Measurements from ENCODE around the gene TEN1. TPM values are rescaled to one million over a fixed set of nuclear protein-coding genes. Genes with fewer than 3 reads are reported as not detected.

The TEN1 gene
- total and polyA plus RNA-seq, 2 of the 13 experiments (the other 11 are each of a cell fraction or from before 2014, with no cell fraction given), result 18.0 to 21.3 TPM

DNA sequence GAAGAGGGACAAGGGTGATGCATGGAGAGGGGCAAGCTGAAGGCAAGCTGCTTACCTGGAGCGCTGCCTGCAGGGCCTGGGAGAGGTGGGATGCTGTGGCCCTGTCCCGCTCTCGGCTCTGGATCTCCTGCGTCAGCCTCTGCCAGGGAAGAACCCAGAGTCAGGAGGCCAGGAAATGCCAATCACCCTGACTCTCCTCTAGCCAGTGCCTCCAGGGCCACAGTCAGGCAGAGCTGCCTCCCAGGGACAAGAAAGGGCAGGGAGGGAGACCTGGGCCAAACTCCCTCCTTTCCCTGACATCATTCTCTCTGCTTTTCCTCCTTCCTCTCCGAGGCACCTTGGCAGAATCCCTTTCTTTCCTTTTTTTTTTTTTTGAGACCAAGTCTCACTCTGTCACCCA is 32.9 kb downstream of the TEN1 start:
- intact Hi-C loops (cut with micrococcal nuclease; ENCODE audit: unreplicated experiment), result no loop called here
- peak; percentile 12; the same call in 1 of the 2 replicates for TF ChIP-seq ZNF768 (CRISPR knock-in tag; IDR thresholded peaks at IDR 0.05)
- TF ChIP-seq, protein P1, sequence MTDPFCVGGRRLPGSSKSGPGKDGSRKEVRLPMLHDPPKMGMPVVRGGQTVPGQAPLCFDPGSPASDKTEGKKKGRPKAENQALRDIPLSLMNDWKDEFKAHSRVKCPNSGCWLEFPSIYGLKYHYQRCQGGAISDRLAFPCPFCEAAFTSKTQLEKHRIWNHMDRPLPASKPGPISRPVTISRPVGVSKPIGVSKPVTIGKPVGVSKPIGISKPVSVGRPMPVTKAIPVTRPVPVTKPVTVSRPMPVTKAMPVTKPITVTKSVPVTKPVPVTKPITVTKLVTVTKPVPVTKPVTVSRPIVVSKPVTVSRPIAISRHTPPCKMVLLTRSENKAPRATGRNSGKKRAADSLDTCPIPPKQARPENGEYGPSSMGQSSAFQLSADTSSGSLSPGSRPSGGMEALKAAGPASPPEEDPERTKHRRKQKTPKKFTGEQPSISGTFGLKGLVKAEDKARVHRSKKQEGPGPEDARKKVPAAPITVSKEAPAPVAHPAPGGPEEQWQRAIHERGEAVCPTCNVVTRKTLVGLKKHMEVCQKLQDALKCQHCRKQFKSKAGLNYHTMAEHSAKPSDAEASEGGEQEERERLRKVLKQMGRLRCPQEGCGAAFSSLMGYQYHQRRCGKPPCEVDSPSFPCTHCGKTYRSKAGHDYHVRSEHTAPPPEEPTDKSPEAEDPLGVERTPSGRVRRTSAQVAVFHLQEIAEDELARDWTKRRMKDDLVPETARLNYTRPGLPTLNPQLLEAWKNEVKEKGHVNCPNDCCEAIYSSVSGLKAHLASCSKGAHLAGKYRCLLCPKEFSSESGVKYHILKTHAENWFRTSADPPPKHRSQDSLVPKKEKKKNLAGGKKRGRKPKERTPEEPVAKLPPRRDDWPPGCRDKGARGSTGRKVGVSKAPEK (CRISPR knock-in tag; IDR thresholded peaks at IDR 0.05; ENCODE audit: borderline replicate concordance), result no peak
- no peaks in the 10 kb centered on the region for H3K9me3 ChIP-seq (ENCODE audit: low read length)
- H3K4me2 ChIP-seq (ENCODE audit: low read depth, low read length), result no peak overlapping the region
- H3K36me3 ChIP-seq (replicated peaks in 1 of 2; ENCODE audit: control insufficient read depth in 1 of 2, insufficient read depth in 2 of 2, low read length in 2 of 2), result peaks cover 0 to 3% of the 10 kb centered on the region in 2 experiments; a peak in 2 of 5 replicates
- CTCF ChIA-PET (ENCODE audit: low intra/inter-chr PET ratio, low total read pairs), result no interaction called here
- in situ Hi-C loops (cut with HindIII; ENCODE audit: extremely low pct_ligation_motif_present, low pct_unique_long_range_greater_than_20kb), result no loop called here
- no peak overlapping the region for H2AFZ ChIP-seq (ENCODE audit: low read length)
- H3K27me3 ChIP-seq (ENCODE audit: control insufficient read depth in 1 of 2, insufficient read depth in 2 of 2, low read length in 2 of 2), result no peaks in the 10 kb centered on the region
- H3K9ac ChIP-seq (ENCODE audit: insufficient read depth, low read depth, low read length), result no peak overlapping the region
- 85% methylated on average over 5 of the region's 5 CpGs for WGBS (ENCODE audit: low lambda C conversion rate)
- POLR2A ChIA-PET, result interaction anchor here (1.0 to 1.3 kb wide), 2 partner anchors 9 to 34 kb away, joined by 3 read pairs; no protein-coding TSS in a partner anchor
- no peak overlapping the region for H3K27ac ChIP-seq (ENCODE audit: extremely low read length, insufficient read depth, low read length)
- H3K79me2 ChIP-seq (ENCODE audit: insufficient read depth, low read length), result no peaks in the 10 kb centered on the region
- FAIRE-seq (no peak), ATAC-seq (no peak), DNase-seq (ENCODE audit: low spot score) (no peak)
- H4K20me1 ChIP-seq (ENCODE audit: insufficient read depth, low read length), result no peaks in the 10 kb centered on the region
- no TSS peak for BruUV-seq (replicated peaks)
- no peak overlapping the region for H3K4me3 ChIP-seq (replicated peaks in 1 of 3; ENCODE audit: insufficient read depth in 1 of 3, low read depth in 2 of 3, low read length in 3 of 3)
- H3K4me1 ChIP-seq (ENCODE audit: insufficient read depth, low read length), result peaks cover 5% of the 10 kb centered on the region; the same call in 1 of the 2 replicates

DNA sequence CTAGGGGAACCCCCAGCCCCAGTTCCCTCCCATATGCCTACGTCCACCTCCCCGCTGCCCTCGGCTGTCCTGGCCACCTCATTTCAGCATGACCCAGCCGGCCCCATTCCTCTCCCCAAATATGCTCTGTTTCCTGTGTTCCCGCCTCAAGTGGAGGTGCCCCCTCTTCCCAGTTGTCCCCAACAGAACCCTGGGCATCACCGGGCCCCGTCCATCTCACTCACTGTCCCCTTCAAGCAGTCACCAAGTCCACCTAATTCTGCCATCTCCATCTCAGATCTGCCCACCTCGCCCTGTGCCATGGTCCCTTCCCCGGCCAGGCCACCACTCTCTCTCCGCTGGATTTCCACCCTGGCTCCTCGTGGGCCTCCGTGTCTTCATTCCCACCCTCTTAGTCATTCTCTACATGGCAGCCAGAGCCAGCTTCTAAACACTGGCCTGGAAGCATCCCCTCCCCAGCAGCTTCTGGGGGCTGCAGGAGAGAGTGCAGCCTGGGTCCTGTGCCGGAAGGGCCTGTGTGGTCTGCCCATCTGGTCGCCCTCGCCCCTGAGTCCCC is 34.4 kb downstream of the TEN1 start:
- no peak for ATAC-seq
- TF ChIP-seq, protein P2, sequence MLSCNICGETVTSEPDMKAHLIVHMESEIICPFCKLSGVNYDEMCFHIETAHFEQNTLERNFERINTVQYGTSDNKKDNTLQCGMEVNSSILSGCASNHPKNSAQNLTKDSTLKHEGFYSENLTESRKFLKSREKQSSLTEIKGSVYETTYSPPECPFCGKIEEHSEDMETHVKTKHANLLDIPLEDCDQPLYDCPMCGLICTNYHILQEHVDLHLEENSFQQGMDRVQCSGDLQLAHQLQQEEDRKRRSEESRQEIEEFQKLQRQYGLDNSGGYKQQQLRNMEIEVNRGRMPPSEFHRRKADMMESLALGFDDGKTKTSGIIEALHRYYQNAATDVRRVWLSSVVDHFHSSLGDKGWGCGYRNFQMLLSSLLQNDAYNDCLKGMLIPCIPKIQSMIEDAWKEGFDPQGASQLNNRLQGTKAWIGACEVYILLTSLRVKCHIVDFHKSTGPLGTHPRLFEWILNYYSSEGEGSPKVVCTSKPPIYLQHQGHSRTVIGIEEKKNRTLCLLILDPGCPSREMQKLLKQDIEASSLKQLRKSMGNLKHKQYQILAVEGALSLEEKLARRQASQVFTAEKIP (CRISPR knock-in tag; IDR thresholded peaks at IDR 0.05; ENCODE audit: borderline replicate concordance), result no peak
- TF ChIP-seq ZNF737 (CRISPR knock-in tag; IDR thresholded peaks at IDR 0.05; ENCODE audit: borderline replicate concordance), result 0 out of 2 replicates have a peak, but pooled peaks have one; percentile 22
- TF ChIP-seq DNMT1 (CRISPR knock-in tag; IDR thresholded peaks at IDR 0.05), result no peak
- TF ChIP-seq, protein P3, sequence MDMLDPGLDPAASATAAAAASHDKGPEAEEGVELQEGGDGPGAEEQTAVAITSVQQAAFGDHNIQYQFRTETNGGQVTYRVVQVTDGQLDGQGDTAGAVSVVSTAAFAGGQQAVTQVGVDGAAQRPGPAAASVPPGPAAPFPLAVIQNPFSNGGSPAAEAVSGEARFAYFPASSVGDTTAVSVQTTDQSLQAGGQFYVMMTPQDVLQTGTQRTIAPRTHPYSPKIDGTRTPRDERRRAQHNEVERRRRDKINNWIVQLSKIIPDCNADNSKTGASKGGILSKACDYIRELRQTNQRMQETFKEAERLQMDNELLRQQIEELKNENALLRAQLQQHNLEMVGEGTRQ (IDR thresholded peaks at IDR 0.05; ENCODE audit: low read depth, low read length), result no peak
- TF ChIP-seq, protein P3 (CRISPR knock-in tag; IDR thresholded peaks at IDR 0.05; ENCODE audit: borderline replicate concordance), result 0 out of 2 replicates have a peak, but pooled peaks have one; percentile 11
- ChIA-PET POLR2A (interaction anchor here (0.9 to 2.0 kb wide), 9 partner anchors 10 to 108 kb away, joined by 3 to 9 read pairs (median 5); partner anchors contain the start of genes ACOX1, CDK3, FBF1 and MRPL38), CTCF (ENCODE audit: low intra/inter-chr PET ratio, low total read pairs) (interaction anchor here (1.1 to 1.9 kb wide), 3 partner anchors 44 to 266 kb away, joined by 4 to 7 read pairs (median 6); no protein-coding TSS in a partner anchor)
- peaks cover 5% of the 10 kb centered on the region; the same call in 1 of the 2 replicates for H3K4me1 ChIP-seq (ENCODE audit: insufficient read depth, low read length)
- no peak overlapping the region for H3K4me2 ChIP-seq (ENCODE audit: low read depth, low read length)
- no peaks in the 10 kb centered on the region for H3K9me3 ChIP-seq (ENCODE audit: low read length)
- no peak for FAIRE-seq
- no peak overlapping the region for H3K9ac ChIP-seq (ENCODE audit: insufficient read depth, low read depth, low read length)
- H3K36me3 ChIP-seq (replicated peaks in 1 of 2; ENCODE audit: control insufficient read depth in 1 of 2, insufficient read depth in 2 of 2, low read length in 2 of 2), result peaks cover 0 to 4% of the 10 kb centered on the region in 2 experiments; a peak in 2 of 5 replicates
- H3K79me2 ChIP-seq (ENCODE audit: insufficient read depth, low read length), result no peaks in the 10 kb centered on the region
- in situ Hi-C loops (cut with HindIII; ENCODE audit: extremely low pct_ligation_motif_present, low pct_unique_long_range_greater_than_20kb), result no loop called here
- WGBS (ENCODE audit: low lambda C conversion rate), result 90% methylated on average over 15 of the region's 15 CpGs
- no TSS peak for BruUV-seq (replicated peaks)
- no peaks in the 10 kb centered on the region for H3K27me3 ChIP-seq (ENCODE audit: control insufficient read depth in 1 of 2, insufficient read depth in 2 of 2, low read length in 2 of 2)
- H3K27ac ChIP-seq (ENCODE audit: extremely low read length, insufficient read depth, low read length), result no peak overlapping the region
- no peak for DNase-seq (ENCODE audit: low spot score)
- no peak overlapping the region for H2AFZ ChIP-seq (ENCODE audit: low read length)
- no peaks in the 10 kb centered on the region for H4K20me1 ChIP-seq (ENCODE audit: insufficient read depth, low read length)
- intact Hi-C loops (cut with micrococcal nuclease; ENCODE audit: unreplicated experiment), result no loop called here
- H3K4me3 ChIP-seq (replicated peaks in 1 of 3; ENCODE audit: insufficient read depth in 1 of 3, low read depth in 2 of 3, low read length in 3 of 3), result no peak overlapping the region

Data from HepG2 (cell line).